Caco-2 (cell line): ENCODE results near the gene BNIP5. TPM values are rescaled to one million over a fixed set of nuclear protein-coding genes. Genes with fewer than 3 reads are reported as not detected.

Experiments
- BruUV-seq: library from RNA; stranded (reverse); fragments of 400-500 nt; replicated peaks from 2 replicates; lab custom pipeline; 2021; lab: Mats Ljungman, UMichigan
- CTCF ChIA-PET: fragments of 300-600 bp; sonication (Branson Sonifier 250); formaldehyde crosslinking; loops from one replicate; lab custom pipeline; 2022; ENCODE audit warnings: antibody characterized with exemption; lab: Charles Lee
- POLR2A ChIA-PET: fragments of 300-600 bp; sonication (Branson Sonifier 250); formaldehyde crosslinking; loops from one replicate; lab custom pipeline; 2022; ENCODE audit warnings: antibody characterized with exemption; lab: Charles Lee
- DNase-seq, 2 experiments: peaks; one replicate each; pipeline versions ENCODE4 v3.0.0 to v3.0.0-alpha.2; 2020 to 2022
- H3K27me3 ChIP-seq: replicated peaks from 2 replicates; pipeline ENCODE4 v1.6.0; 2011; ENCODE audit warnings: low read length; ENCODE audit not compliant: control insufficient read depth, insufficient read depth
- H3K36me3 ChIP-seq: 2 replicates; pipeline ENCODE4 v1.5.1; 2011; ENCODE audit warnings: low read length; ENCODE audit not compliant: control insufficient read depth, insufficient read depth
- H3K4me1 ChIP-seq: fragments of 250-450 bp; sonication (Bioruptor Pico); 2 replicates; pipeline ENCODE4 v1.5.1; 2020; ENCODE audit warnings: mild to moderate bottlenecking
- H3K4me3 ChIP-seq: 2 replicates; pipeline ENCODE4 v1.5.1; 2011; ENCODE audit warnings: low read depth, mild to moderate bottlenecking, control low read depth, low read length
- H3K9me3 ChIP-seq: fragments of 250-450 bp; sonication (Bioruptor Pico); 2 replicates; pipeline ENCODE4 v1.5.1; 2020; ENCODE audit warnings: mild to moderate bottlenecking, moderate library complexity
- H3K27ac Mint-ChIP-seq: one replicate; pipeline ENCODE4 v1.8.0; 2022; ENCODE audit warnings: mixed read lengths; ENCODE audit not compliant: unreplicated experiment
- H3K27me3 Mint-ChIP-seq: one replicate; pipeline ENCODE4 v1.8.0; 2022; ENCODE audit warnings: mixed read lengths; ENCODE audit not compliant: insufficient read depth, unreplicated experiment
- H3K36me3 Mint-ChIP-seq: one replicate; pipeline ENCODE4 v1.8.0; 2022; ENCODE audit warnings: mild to moderate bottlenecking, mixed read lengths; ENCODE audit not compliant: insufficient read depth, unreplicated experiment
- H3K4me1 Mint-ChIP-seq: one replicate; pipeline ENCODE4 v1.8.0; 2022; ENCODE audit warnings: low read depth, mixed read lengths; ENCODE audit not compliant: unreplicated experiment
- H3K4me3 Mint-ChIP-seq: one replicate; pipeline ENCODE4 v1.8.0; 2022; ENCODE audit warnings: mild to moderate bottlenecking, moderate library complexity, mixed read lengths; ENCODE audit not compliant: unreplicated experiment
- H3K9me3 Mint-ChIP-seq: one replicate; pipeline ENCODE4 v1.8.0; 2022; ENCODE audit warnings: mixed read lengths; ENCODE audit not compliant: unreplicated experiment
- CTCF ChIP-seq, 2 experiments: fragments of 200-600 bp in 1 of 2; IDR thresholded peaks; 1 replicate in 1 of 2; 2 replicates in 1 of 2; pipeline versions ENCODE4 v1.5.1 to v1.8.0; 2011 to 2022; ENCODE audit warnings: antibody characterized with exemption in 1 of 2, control low read depth in 1 of 2, inconsistent platforms in 1 of 2, low read depth in 1 of 2, low read length in 1 of 2, mild to moderate bottlenecking in 1 of 2, moderate library complexity in 1 of 2; ENCODE audit not compliant: insufficient read depth in 1 of 2, severe bottlenecking in 1 of 2, unreplicated experiment in 1 of 2
- intact Hi-C: fragments of 100-400 bp; cut with micrococcal nuclease; formaldehyde crosslinking; loops from one replicate; pipeline ENCODE4 v1.10.0; 2022; ENCODE audit not compliant: unreplicated experiment
- total RNA-seq: library from RNA; stranded (reverse); gene quantifications from 2 replicates; pipeline ENCODE4 v1.2.3, GENCODE V29; 2022

The BNIP5 gene
- total RNA-seq, 1 experiment from 2014 or later, result 0.50 TPM

GRCh38 chr6:36312854-36313648 is 23.6 kb downstream of the BNIP5 start:
- no peaks in the 10 kb centered on the region for H3K36me3 Mint-ChIP-seq
- intact Hi-C loops, result no loop called here
- Histone ChIP-seq H3K4me1 (peaks cover 22% of the 10 kb centered on the region), H3K4me3 (no peak overlapping the region), H3K36me3 (no peaks in the 10 kb centered on the region), H3K9me3 (no peaks in the 10 kb centered on the region), H3K27me3 (no peaks in the 10 kb centered on the region)
- H3K4me3 Mint-ChIP-seq, result no peak overlapping the region
- H3K27ac Mint-ChIP-seq, result no peak overlapping the region
- H3K4me1 Mint-ChIP-seq, result peaks cover 7% of the 10 kb centered on the region
- ChIA-PET CTCF (interaction anchor here (1.2 kb wide), 2 partner anchors 11 to 21 kb away, joined by 3 to 5 read pairs; no protein-coding TSS in a partner anchor), POLR2A (no interaction called here)
- no peaks in the 10 kb centered on the region for H3K9me3 Mint-ChIP-seq
- no peak for DNase-seq
- no peaks in the 10 kb centered on the region for H3K27me3 Mint-ChIP-seq
- TF ChIP-seq CTCF (IDR thresholded peaks at IDR 0.05; ENCODE audit: insufficient read depth in 1 of 2, low read depth in 1 of 2, low read length in 1 of 2, severe bottlenecking in 1 of 2, unreplicated experiment in 1 of 2), result no peak
- no TSS peak for BruUV-seq

GRCh38 chr6:36309900-36310299 is 26.8 kb downstream of the BNIP5 start:
- H3K4me1 Mint-ChIP-seq, result peaks cover 7% of the 10 kb centered on the region

GRCh38 chr6:36309203-36309602 is 27.5 kb downstream of the BNIP5 start:
- no peaks in the 10 kb centered on the region for H3K36me3 Mint-ChIP-seq
- TF ChIP-seq CTCF (IDR thresholded peaks at IDR 0.05; ENCODE audit: insufficient read depth in 1 of 2, low read depth in 1 of 2, low read length in 1 of 2, severe bottlenecking in 1 of 2, unreplicated experiment in 1 of 2), result no peak
- no peaks in the 10 kb centered on the region for H3K9me3 ChIP-seq
- H3K27me3 Mint-ChIP-seq, result no peaks in the 10 kb centered on the region
- no peak for DNase-seq
- no peaks in the 10 kb centered on the region for H3K36me3 ChIP-seq
- no TSS peak for BruUV-seq
- ChIA-PET CTCF (interaction anchor here (0.6 kb wide), 1 partner anchor 18 kb away, joined by 3 read pairs; no protein-coding TSS in a partner anchor), POLR2A (no interaction called here)
- peaks cover 5% of the 10 kb centered on the region for H3K4me1 Mint-ChIP-seq
- intact Hi-C loops, result no loop called here
- H3K4me3 Mint-ChIP-seq, result no peak overlapping the region
- H3K4me3 ChIP-seq, result no peak overlapping the region
- no peaks in the 10 kb centered on the region for H3K27me3 ChIP-seq
- H3K9me3 Mint-ChIP-seq, result no peaks in the 10 kb centered on the region
- no peak overlapping the region for H3K27ac Mint-ChIP-seq
- peaks cover 17% of the 10 kb centered on the region for H3K4me1 ChIP-seq

More at GRCh38 chr6:36309900-36310299, 26.8 kb downstream of the BNIP5 start:
- Histone ChIP-seq H3K4me3 (no peak overlapping the region), H3K9me3 (no peaks in the 10 kb centered on the region), H3K27me3 (no peaks in the 10 kb centered on the region), H3K36me3 (no peaks in the 10 kb centered on the region), H3K4me1 (peaks cover 22% of the 10 kb centered on the region)
- Mint-ChIP-seq H3K36me3 (no peaks in the 10 kb centered on the region), H3K27ac (no peak overlapping the region), H3K27me3 (no peaks in the 10 kb centered on the region), H3K4me3 (no peak overlapping the region), H3K9me3 (no peaks in the 10 kb centered on the region)
- no peak for TF ChIP-seq CTCF (IDR thresholded peaks at IDR 0.05; ENCODE audit: insufficient read depth in 1 of 2, low read depth in 1 of 2, low read length in 1 of 2, severe bottlenecking in 1 of 2, unreplicated experiment in 1 of 2)
- no TSS peak for BruUV-seq
- CTCF ChIA-PET, result interaction anchor here (0.6 kb wide), 1 partner anchor 19 kb away, joined by 3 read pairs; no protein-coding TSS in a partner anchor
- DNase-seq, result no peak
- intact Hi-C loops, result no loop called here
- POLR2A ChIA-PET, result no interaction called here
